MM.1S (cell line): ENCODE results near the gene IMMP2L.

Experiments
- DNase-seq: peaks from one replicate; pipeline ENCODE4 v3.0.0-alpha.2; 2015
- H2AFZ ChIP-seq: fragments of 300-600 bp; sonication (generic); 2 replicates; pipeline ENCODE4 v1.6.0; 2016; ENCODE audit warnings: antibody characterized with exemption, low read length
- H3F3A ChIP-seq: fragments of 300-600 bp; sonication (generic); 2 replicates; pipeline ENCODE4 v1.6.1; 2016; ENCODE audit warnings: mild to moderate bottlenecking, antibody characterized with exemption, low read length, moderate library complexity, mixed read lengths; ENCODE audit not compliant: insufficient read depth
- H3K27ac ChIP-seq: fragments of 300-600 bp; sonication (generic); 2 replicates; pipeline ENCODE4 v1.5.1; 2016; ENCODE audit warnings: mild to moderate bottlenecking, low read length
- H3K27me3 ChIP-seq: fragments of 300-600 bp; sonication (generic); replicated peaks from 2 replicates; pipeline ENCODE4 v1.6.0; 2016; ENCODE audit warnings: low read length; ENCODE audit not compliant: insufficient read depth
- H3K36me3 ChIP-seq: fragments of 300-600 bp; sonication (generic); replicated peaks from 2 replicates; pipeline ENCODE4 v1.6.1; 2016; ENCODE audit warnings: mild to moderate bottlenecking, low read length, mixed read lengths; ENCODE audit not compliant: insufficient read depth
- H3K4me1 ChIP-seq: fragments of 300-600 bp; sonication (generic); 2 replicates; pipeline ENCODE4 v1.6.1; 2016; ENCODE audit warnings: low read length, mixed read lengths
- H3K4me2 ChIP-seq: fragments of 300-600 bp; sonication (generic); 2 replicates; pipeline ENCODE4 v1.6.0; 2016; ENCODE audit warnings: low read depth, low read length
- H3K4me3 ChIP-seq: fragments of 300-600 bp; sonication (generic); 2 replicates; pipeline ENCODE4 v1.5.1; 2016; ENCODE audit warnings: low read length, mixed read lengths
- H3K79me2 ChIP-seq: fragments of 300-600 bp; sonication (generic); 2 replicates; pipeline ENCODE4 v1.6.1; 2016; ENCODE audit warnings: mixed run types, low read length, mixed read lengths
- H3K9ac ChIP-seq: fragments of 300-600 bp; sonication (generic); 2 replicates; pipeline ENCODE4 v1.6.1; 2016; ENCODE audit warnings: low read length, mixed read lengths
- H3K9me2 ChIP-seq: fragments of 300-600 bp; sonication (generic); replicated peaks from 2 replicates; pipeline ENCODE4 v1.6.1; 2016; ENCODE audit warnings: mild to moderate bottlenecking, low read length, mixed read lengths; ENCODE audit not compliant: insufficient read depth
- H3K9me3 ChIP-seq: fragments of 300-600 bp; sonication (generic); replicated peaks from 2 replicates; pipeline ENCODE4 v1.6.1; 2016; ENCODE audit warnings: mild to moderate bottlenecking, low read length, mixed read lengths; ENCODE audit not compliant: insufficient read depth
- H4K20me1 ChIP-seq: fragments of 300-600 bp; sonication (generic); 2 replicates; pipeline ENCODE4 v1.6.1; 2016; ENCODE audit warnings: mild to moderate bottlenecking, low read length, moderate library complexity, mixed read lengths; ENCODE audit not compliant: insufficient read depth
- CTCF ChIP-seq: fragments of 300-600 bp; sonication (generic); IDR thresholded peaks from 2 replicates; pipeline ENCODE4 v1.5.1; 2016; ENCODE audit warnings: antibody characterized with exemption, low read length, mixed read lengths
- EZH2 ChIP-seq: fragments of 300-600 bp; sonication (generic); optimal IDR thresholded peaks from 2 replicates; pipeline ENCODE3; 2017; ENCODE audit warnings: low read depth, mild to moderate bottlenecking, antibody characterized with exemption, low read length, mixed read lengths
- EZH2phosphoT487 ChIP-seq: fragments of 300-600 bp; sonication (generic); IDR thresholded peaks from 2 replicates; pipeline ENCODE4 v1.6.1; 2018; ENCODE audit warnings: antibody characterized with exemption, low read length

IMMP2L gene

GRCh38 chr7:110784749-110785148, 777.5 kb downstream of the IMMP2L start:
- Histone ChIP-seq H3K79me2 (no peaks in the 10 kb centered on the region), H3F3A (no peaks in the 10 kb centered on the region), H3K9me2 (no peaks in the 10 kb centered on the region), H3K4me3 (no peak overlapping the region), H3K9me3 (no peaks in the 10 kb centered on the region), H3K4me2 (no peak overlapping the region), H3K36me3 (no peaks in the 10 kb centered on the region), H3K27me3 (no peaks in the 10 kb centered on the region), H3K9ac (no peak overlapping the region), H4K20me1 (no peaks in the 10 kb centered on the region), H2AFZ (no peak overlapping the region), H3K4me1 (peaks cover 5% of the 10 kb centered on the region; the same call in 1 of the 2 replicates), H3K27ac (no peak overlapping the region)
- DNase-seq: no peak
- TF ChIP-seq CTCF (no peak), EZH2 (no peak), EZH2phosphoT487 (no peak)

GRCh38 chr7:110780712-110781111, 781.6 kb downstream of the IMMP2L start:
- Histone ChIP-seq H3K4me1 (peaks cover 5% of the 10 kb centered on the region; the same call in 1 of the 2 replicates), H3K27ac (no peak overlapping the region), H3F3A (no peaks in the 10 kb centered on the region), H3K4me3 (no peak overlapping the region), H3K9ac (no peak overlapping the region), H3K9me3 (no peaks in the 10 kb centered on the region), H3K4me2 (no peak overlapping the region), H3K27me3 (no peaks in the 10 kb centered on the region), H2AFZ (no peak overlapping the region), H3K36me3 (no peaks in the 10 kb centered on the region), H3K79me2 (no peaks in the 10 kb centered on the region), H3K9me2 (no peaks in the 10 kb centered on the region), H4K20me1 (no peaks in the 10 kb centered on the region)
- TF ChIP-seq EZH2 (no peak), EZH2phosphoT487 (no peak), CTCF (no peak)
- DNase-seq: no peak

GRCh38 chr7:110779339-110779738, 783.0 kb downstream of the IMMP2L start:
- Histone ChIP-seq H3K27ac (no peak overlapping the region), H3K36me3 (no peaks in the 10 kb centered on the region), H3K4me3 (no peak overlapping the region), H3K4me2 (no peak overlapping the region), H3K4me1 (peaks cover 5% of the 10 kb centered on the region; the same call in 1 of the 2 replicates), H4K20me1 (no peaks in the 10 kb centered on the region), H3K9me2 (no peaks in the 10 kb centered on the region), H3K9ac (no peak overlapping the region), H3K27me3 (no peaks in the 10 kb centered on the region), H3K79me2 (no peaks in the 10 kb centered on the region), H2AFZ (no peak overlapping the region), H3K9me3 (no peaks in the 10 kb centered on the region), H3F3A (no peaks in the 10 kb centered on the region)
- DNase-seq: no peak
- TF ChIP-seq EZH2: no peak
- TF ChIP-seq CTCF: no peak
- TF ChIP-seq EZH2phosphoT487: no peak

- H3K27ac ChIP-seq: no peak overlapping the region
Measured at GRCh38 chr7:110775046-110775445, 787.2 kb downstream of the IMMP2L start.

More at GRCh38 chr7:110775046-110775445, 787.2 kb downstream of the IMMP2L start:
- Histone ChIP-seq H3F3A (no peaks in the 10 kb centered on the region), H2AFZ (no peak overlapping the region), H3K9ac (no peak overlapping the region), H3K79me2 (no peaks in the 10 kb centered on the region), H3K4me2 (no peak overlapping the region), H3K4me1 (no peaks in the 10 kb centered on the region), H3K9me2 (no peaks in the 10 kb centered on the region), H3K9me3 (no peaks in the 10 kb centered on the region), H3K36me3 (no peaks in the 10 kb centered on the region), H3K4me3 (no peak overlapping the region), H4K20me1 (no peaks in the 10 kb centered on the region), H3K27me3 (no peaks in the 10 kb centered on the region)
- TF ChIP-seq EZH2phosphoT487: no peak
- no peak for TF ChIP-seq CTCF
- TF ChIP-seq EZH2: no peak
- no peak for DNase-seq
